Keratinocyte (primary cell): ENCODE results near the gene MLLT6. TPM values are rescaled to one million over a fixed set of nuclear protein-coding genes. Genes with fewer than 3 reads are reported as not detected.

ENCODE experiments used
- DNase-seq: peaks from one replicate; pipeline ENCODE4 v3.0.0-alpha.2; 2011; ENCODE audit warnings: low read depth, missing footprints, low spot score
- FAIRE-seq: peaks from 2 replicates; lab custom pipeline; 2011; peaks lifted over from hg19 to GRCh38; lab: Jason Lieb, UNC
- H2AFZ ChIP-seq: 2 replicates; pipeline ENCODE4 v1.6.0; 2012; ENCODE audit warnings: low read length, control low read depth, inconsistent platforms; ENCODE audit not compliant: control insufficient read depth
- H3K27ac ChIP-seq: 2 replicates; pipeline ENCODE4 v1.5.1; 2011; ENCODE audit warnings: low read length; ENCODE audit not compliant: control insufficient read depth, insufficient read depth
- H3K27me3 ChIP-seq: 3 replicates; pipeline ENCODE4 v1.6.0; 2011; ENCODE audit warnings: low read length; ENCODE audit not compliant: control insufficient read depth, insufficient read depth; ENCODE audit errors: extremely low read depth
- H3K36me3 ChIP-seq, 2 experiments: 2 replicates in 1 of 2; 3 replicates in 1 of 2; pipeline ENCODE4 v1.5.1; 2011; ENCODE audit warnings: low read length in 2 of 2, mild to moderate bottlenecking in 1 of 2; ENCODE audit not compliant: control insufficient read depth in 2 of 2, insufficient read depth in 2 of 2; ENCODE audit errors: extremely low read depth in 1 of 2
- H3K4me1 ChIP-seq: 3 replicates; pipeline ENCODE4 v1.5.1; 2011; ENCODE audit warnings: low read length; ENCODE audit not compliant: control insufficient read depth, insufficient read depth; ENCODE audit errors: extremely low read depth
- H3K4me2 ChIP-seq: 3 replicates; pipeline ENCODE4 v1.6.0; 2011; ENCODE audit warnings: low read depth, low read length; ENCODE audit not compliant: control insufficient read depth, insufficient read depth; ENCODE audit errors: extremely low read depth
- H3K4me3 ChIP-seq, 3 experiments: fragments of 200-600 bp in 1 of 3; sonication (generic) in 1 of 3; 2 replicates in 2 of 3; 3 replicates in 1 of 3; pipeline ENCODE4 v1.5.1; 2011 to 2016; ENCODE audit warnings: low read length in 3 of 3, mild to moderate bottlenecking in 3 of 3, control low read depth in 2 of 3, inconsistent platforms in 1 of 3, low read depth in 1 of 3, mixed read lengths in 1 of 3, mixed run types in 1 of 3, moderate library complexity in 1 of 3; ENCODE audit not compliant: control insufficient read depth in 2 of 3, insufficient read depth in 2 of 3; ENCODE audit errors: extremely low read depth in 1 of 3
- H3K79me2 ChIP-seq: 2 replicates; pipeline ENCODE4 v1.6.0; 2012; ENCODE audit warnings: low read length; ENCODE audit not compliant: control insufficient read depth, insufficient read depth
- H3K9ac ChIP-seq: 3 replicates; pipeline ENCODE4 v1.6.0; 2011; ENCODE audit warnings: low read length; ENCODE audit not compliant: control insufficient read depth, insufficient read depth; ENCODE audit errors: extremely low read depth
- H3K9me1 ChIP-seq: 3 replicates; pipeline ENCODE4 v1.6.0; 2011; ENCODE audit warnings: low read length; ENCODE audit not compliant: control insufficient read depth, insufficient read depth; ENCODE audit errors: extremely low read depth
- H3K9me3 ChIP-seq: 2 replicates; pipeline ENCODE4 v1.5.1; 2012; ENCODE audit warnings: low read depth, low read length; ENCODE audit not compliant: control insufficient read depth
- H4K20me1 ChIP-seq: 3 replicates; pipeline ENCODE4 v1.6.0; 2011; ENCODE audit warnings: low read length; ENCODE audit not compliant: control insufficient read depth, insufficient read depth; ENCODE audit errors: extremely low read depth
- CTCF ChIP-seq, 3 experiments: IDR thresholded peaks in 1 of 3; conservative IDR thresholded peaks in 1 of 3; optimal IDR thresholded peaks in 1 of 3; 2 replicates in 2 of 3; 3 replicates in 1 of 3; pipeline versions ENCODE3 to v1.5.1; 2011; ENCODE audit warnings: low read length in 3 of 3, mild to moderate bottlenecking in 3 of 3, moderate library complexity in 2 of 3, control low read depth in 1 of 3, inconsistent platforms in 1 of 3; ENCODE audit not compliant: insufficient read depth in 2 of 3; ENCODE audit errors: extremely low read depth in 1 of 3
- EZH2 ChIP-seq: IDR thresholded peaks from one replicate; pipeline ENCODE4 v1.6.1; 2012; ENCODE audit warnings: inconsistent platforms, mild to moderate bottlenecking, low read length, moderate library complexity
- dilution Hi-C: fragments of 300-500 bp; cut with MboI; formaldehyde crosslinking; loops from one replicate; pipeline ENCODE4 v1.7.0; 2020; ENCODE audit warnings: low sequenced_read_pairs; ENCODE audit not compliant: extremely low pct_ligation_motif_present
- polyA plus RNA-seq, 5 experiments: library from polyadenylated mRNA; depleted of rRNA in 3 of 5; stranded (reverse) in 3 of 5; stranded (forward) in 1 of 5; unstranded in 1 of 5; fragments of >200 nt; gene quantifications; 1 replicate in 1 of 5; 2 replicates in 3 of 5; 3 replicates in 1 of 5; pipeline versions ENCODE4 v1.2.1 to v1.2.3, GENCODE V29; 2011 to 2012; ENCODE audit warnings: missing spikeins in 2 of 5, low read depth in 1 of 5, low replicate concordance in 1 of 5

Gene MLLT6
- polyA plus RNA-seq, 1 donor (not counting 4 experiments of a cell fraction or from before 2014, with no cell fraction given) = 17.4 TPM

- no peak overlapping the region for H2AFZ ChIP-seq
- no peaks in the 10 kb centered on the region for H3K79me2 ChIP-seq
- no peak overlapping the region for H3K9ac ChIP-seq
- no peaks in the 10 kb centered on the region for H3K9me3 ChIP-seq
- FAIRE-seq (no peak), DNase-seq (no peak)
- dilution Hi-C loops = no loop called here
- peaks cover 4% of the 10 kb centered on the region for H3K4me1 ChIP-seq
- TF ChIP-seq EZH2 (no peak), CTCF (optimal IDR thresholded peaks at IDR 0.05 in 1 of 3, IDR thresholded peaks at IDR 0.05 in 1 of 3, conservative IDR thresholded peaks at IDR 0.05 in 1 of 3; ENCODE audit: extremely low read depth in 1 of 3, insufficient read depth in 2 of 3, low read length in 3 of 3) (no peak)
- H3K9me1 ChIP-seq = no peaks in the 10 kb centered on the region
- H3K27me3 ChIP-seq = no peaks in the 10 kb centered on the region
- no peak overlapping the region for H3K4me2 ChIP-seq
- H4K20me1 ChIP-seq = no peaks in the 10 kb centered on the region
- peaks cover 21 to 38% of the 10 kb centered on the region in 2 experiments for H3K36me3 ChIP-seq
- H3K4me3 ChIP-seq = no peak overlapping the region
- no peak overlapping the region for H3K27ac ChIP-seq
These were observed 10.3 kb downstream of the MLLT6 start for GRCh38 chr17:38715216-38715943.

- Histone ChIP-seq H3K79me2 (no peaks in the 10 kb centered on the region), H3K9ac (no peak overlapping the region), H2AFZ (no peak overlapping the region), H4K20me1 (no peaks in the 10 kb centered on the region), H3K4me2 (no peak overlapping the region), H3K36me3 (peaks cover 21 to 40% of the 10 kb centered on the region in 2 experiments), H3K4me1 (peaks cover 4% of the 10 kb centered on the region), H3K9me3 (no peaks in the 10 kb centered on the region), H3K9me1 (no peaks in the 10 kb centered on the region), H3K27me3 (no peaks in the 10 kb centered on the region), H3K4me3 (no peak overlapping the region), H3K27ac (no peak overlapping the region)
- DNase-seq (no peak), FAIRE-seq (no peak)
- dilution Hi-C loops = no loop called here
- TF ChIP-seq EZH2 = no peak
- TF ChIP-seq CTCF (optimal IDR thresholded peaks at IDR 0.05 in 1 of 3, IDR thresholded peaks at IDR 0.05 in 1 of 3, conservative IDR thresholded peaks at IDR 0.05 in 1 of 3; ENCODE audit: extremely low read depth in 1 of 3, insufficient read depth in 2 of 3, low read length in 3 of 3) = no peak
These were observed 11.4 kb downstream of the MLLT6 start for GRCh38 chr17:38716368-38717005.
